Endothelial cell of hepatic sinusoid (primary cell): ENCODE data around the gene MARCHF7.
"Not testable (repeated sequence)": the region's sequence is repeated elsewhere in the genome, so short reads cannot be mapped to it uniquely, and the experiment has no call there.

ENCODE experiments used
- in situ Hi-C: cut with HindIII; loops from 2 replicates; pipeline ENCODE4 v1.10.0; 2017; ENCODE audit warnings: low sequenced_read_pairs

The MARCHF7 gene, protein sequence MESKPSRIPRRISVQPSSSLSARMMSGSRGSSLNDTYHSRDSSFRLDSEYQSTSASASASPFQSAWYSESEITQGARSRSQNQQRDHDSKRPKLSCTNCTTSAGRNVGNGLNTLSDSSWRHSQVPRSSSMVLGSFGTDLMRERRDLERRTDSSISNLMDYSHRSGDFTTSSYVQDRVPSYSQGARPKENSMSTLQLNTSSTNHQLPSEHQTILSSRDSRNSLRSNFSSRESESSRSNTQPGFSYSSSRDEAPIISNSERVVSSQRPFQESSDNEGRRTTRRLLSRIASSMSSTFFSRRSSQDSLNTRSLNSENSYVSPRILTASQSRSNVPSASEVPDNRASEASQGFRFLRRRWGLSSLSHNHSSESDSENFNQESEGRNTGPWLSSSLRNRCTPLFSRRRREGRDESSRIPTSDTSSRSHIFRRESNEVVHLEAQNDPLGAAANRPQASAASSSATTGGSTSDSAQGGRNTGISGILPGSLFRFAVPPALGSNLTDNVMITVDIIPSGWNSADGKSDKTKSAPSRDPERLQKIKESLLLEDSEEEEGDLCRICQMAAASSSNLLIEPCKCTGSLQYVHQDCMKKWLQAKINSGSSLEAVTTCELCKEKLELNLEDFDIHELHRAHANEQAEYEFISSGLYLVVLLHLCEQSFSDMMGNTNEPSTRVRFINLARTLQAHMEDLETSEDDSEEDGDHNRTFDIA

DNA sequence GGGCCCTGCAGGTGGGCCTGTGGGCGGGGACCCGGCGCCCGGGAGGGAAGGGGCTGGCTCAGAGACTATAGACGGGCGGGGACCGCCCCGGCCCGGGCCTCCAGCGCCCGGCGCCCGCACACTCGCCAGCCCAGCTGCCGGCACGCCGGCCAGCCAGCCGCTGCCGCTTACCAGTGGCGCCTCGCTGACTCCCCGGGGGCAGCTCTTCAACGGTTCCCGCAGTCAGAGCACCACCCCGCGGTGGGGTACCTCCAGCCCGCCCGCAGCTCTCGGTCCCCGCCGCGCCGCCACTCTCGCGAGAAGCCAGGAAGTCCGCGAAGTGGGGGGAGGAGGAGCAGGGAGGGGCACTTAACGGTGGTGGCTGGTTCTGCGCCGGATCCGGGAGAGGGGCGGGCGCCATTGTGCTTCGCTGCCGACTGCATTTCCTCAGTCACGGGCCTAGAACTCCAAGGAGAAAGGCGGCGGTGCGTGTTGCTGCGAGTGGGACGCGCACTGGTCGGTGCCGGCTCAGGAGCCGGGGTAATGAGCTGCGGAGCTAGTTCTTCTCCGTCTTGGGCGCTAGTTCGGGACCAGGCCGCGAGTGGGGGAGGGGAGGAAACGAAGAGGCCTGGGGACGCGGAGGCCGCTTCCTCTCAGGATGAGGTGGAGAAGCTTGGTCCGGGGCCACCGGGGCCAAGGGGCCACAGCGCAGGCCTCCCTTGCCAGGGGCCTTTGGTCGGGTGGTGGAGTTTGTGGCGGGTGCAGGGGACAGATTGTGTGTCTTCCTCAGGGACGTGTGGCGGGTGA is at the start of gene MARCHF7:
TSS of gene MARCHF7 (plus strand) at position 364 of the 786 bp plus-strand sequence. CDS start 16,517 bp downstream, outside the sequence.
- in situ Hi-C loops = loop anchor here (25.0 kb wide), 1 partner anchor 100 kb away; the partner anchor contains the start of gene BAZ2B

DNA sequence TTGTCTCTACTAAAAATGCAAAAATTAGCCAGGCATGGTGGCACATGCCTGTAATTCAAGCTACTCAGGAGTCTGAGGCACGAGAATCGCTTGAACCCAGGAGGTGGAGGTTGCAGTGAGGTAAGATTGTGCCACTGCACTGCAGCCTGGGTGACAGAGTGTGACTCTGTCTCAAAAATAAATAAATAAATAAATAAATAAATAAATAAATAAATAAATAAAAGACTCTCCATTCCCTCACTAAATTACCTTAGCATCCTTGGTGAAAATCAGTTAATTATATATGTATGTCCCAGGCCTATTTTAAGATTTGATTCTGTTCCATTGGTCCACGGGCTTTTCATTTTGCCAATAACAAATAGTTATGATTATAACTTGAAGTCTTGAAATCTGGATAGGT is 44.9 kb upstream of the MARCHF7 start:
- in situ Hi-C loops = not testable (repeated sequence)

DNA sequence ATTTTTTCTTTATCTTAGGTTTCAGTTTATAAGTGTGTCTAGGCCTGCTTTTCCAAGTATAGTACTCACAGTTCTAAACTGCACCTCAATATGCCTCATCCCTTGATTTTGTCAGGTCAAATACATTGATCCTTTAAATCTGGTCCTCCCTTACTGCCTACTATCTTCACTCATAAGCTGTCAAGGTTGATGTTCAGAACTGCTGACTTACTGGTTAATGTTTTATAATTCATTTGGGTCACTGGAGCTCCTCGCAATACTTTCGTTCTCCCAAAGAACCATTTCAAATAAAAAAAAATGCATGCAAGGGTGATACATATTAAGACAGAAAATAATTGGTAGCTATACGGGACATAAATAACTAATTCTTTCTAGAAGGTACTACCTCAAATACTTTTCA is 41.3 kb upstream of the MARCHF7 start:
- in situ Hi-C loops = no loop called here

DNA sequence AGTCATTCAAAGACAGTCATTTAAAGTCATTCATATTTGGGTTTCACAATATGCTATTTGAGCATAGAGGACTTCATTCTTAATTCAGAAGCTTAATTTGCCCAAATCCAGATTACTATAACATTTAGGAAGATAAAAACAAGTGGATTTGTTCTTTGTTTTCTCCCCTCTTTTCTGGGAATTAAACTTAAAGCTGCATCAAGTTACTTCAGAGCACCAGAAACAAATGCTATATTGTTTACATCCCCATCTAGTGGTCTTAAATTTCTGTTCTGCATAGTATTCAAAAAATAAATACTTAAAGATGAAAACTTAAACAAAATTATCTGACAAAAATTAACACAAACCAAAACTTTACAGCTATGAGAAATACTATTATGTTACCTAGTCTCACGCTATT is 34.7 kb upstream of the MARCHF7 start:
- in situ Hi-C loops = no loop called here

DNA sequence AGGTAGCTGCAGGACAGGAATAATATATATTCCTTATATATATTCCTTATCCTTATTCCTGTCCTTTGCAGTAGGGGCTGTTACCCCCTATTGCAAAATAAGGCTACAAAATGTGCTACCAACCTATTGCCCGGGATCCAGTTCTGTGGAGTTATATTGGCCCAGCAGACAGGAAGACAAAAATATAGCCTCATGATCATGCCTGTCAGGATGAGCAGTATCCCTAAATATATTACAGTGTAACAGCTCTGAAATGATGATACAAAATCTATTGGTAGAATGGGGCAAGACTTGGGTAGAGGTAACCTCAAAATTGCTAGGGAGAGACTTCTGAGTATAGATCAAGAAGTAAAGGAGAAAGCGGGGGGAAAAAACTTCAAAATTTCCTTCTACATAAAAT is 31.6 kb upstream of the MARCHF7 start:
- in situ Hi-C loops = no loop called here

DNA sequence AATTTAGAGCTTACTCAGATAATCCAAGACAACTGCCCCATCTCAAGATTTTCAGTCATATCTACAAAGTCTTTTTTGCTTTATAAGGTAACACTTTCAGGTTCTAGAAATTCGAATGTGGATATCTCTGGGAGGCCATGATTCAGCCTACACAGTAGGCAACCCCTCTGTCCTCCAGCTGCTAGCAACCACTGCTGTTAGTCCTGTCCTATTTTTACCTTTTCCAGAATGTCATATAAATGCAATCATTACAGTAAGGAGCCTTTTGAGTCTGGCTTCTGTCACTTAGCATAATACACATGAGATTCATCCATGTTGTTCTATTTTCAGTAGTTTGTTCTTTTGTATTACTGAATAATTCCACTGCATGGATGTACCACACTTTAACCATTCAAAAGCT is 28.5 kb upstream of the MARCHF7 start:
- in situ Hi-C loops = no loop called here

DNA sequence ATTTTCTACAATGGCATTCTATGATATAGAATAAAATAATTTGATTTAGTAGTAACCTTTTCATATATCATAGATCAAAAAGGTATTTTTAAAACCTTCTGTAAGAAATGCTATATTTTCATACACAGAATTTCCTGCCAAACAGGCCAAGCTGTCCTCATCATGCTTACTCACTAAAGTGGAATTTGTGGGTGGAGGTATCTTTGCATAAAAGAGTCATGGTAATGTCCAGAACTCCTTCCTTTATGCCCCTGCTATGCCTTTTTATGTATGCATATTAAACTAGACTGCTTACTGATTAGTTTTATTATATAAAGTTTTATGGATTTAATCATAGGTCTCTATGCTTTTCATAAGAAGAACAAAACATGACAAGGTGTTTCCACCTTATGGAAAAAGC is 27.5 kb upstream of the MARCHF7 start:
- in situ Hi-C loops = no loop called here

DNA sequence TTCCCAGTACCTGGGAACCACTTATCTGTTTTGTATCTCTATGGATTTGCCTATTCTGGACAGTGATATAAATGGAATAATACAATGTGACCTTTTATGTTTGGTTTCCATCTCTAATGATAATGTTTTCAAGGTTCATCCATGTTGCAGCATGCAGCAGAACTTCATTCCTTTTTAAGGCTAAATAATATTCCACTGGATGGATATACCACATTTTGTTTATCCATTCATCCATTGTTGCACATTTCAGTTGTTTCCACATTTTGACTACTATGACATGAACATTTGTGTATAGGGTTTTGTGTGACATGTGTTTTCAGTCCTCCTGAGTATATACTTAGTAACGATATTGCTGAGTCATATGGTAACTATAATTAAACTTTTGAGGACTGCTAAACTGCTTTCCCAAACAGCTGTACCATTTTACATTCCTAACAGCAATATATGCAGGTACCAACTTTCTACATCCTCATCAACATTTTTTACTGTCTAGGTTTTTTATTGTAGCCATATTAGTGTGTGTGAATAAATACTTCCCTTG is 17.7 kb upstream of the MARCHF7 start:
- in situ Hi-C loops = no loop called here

DNA sequence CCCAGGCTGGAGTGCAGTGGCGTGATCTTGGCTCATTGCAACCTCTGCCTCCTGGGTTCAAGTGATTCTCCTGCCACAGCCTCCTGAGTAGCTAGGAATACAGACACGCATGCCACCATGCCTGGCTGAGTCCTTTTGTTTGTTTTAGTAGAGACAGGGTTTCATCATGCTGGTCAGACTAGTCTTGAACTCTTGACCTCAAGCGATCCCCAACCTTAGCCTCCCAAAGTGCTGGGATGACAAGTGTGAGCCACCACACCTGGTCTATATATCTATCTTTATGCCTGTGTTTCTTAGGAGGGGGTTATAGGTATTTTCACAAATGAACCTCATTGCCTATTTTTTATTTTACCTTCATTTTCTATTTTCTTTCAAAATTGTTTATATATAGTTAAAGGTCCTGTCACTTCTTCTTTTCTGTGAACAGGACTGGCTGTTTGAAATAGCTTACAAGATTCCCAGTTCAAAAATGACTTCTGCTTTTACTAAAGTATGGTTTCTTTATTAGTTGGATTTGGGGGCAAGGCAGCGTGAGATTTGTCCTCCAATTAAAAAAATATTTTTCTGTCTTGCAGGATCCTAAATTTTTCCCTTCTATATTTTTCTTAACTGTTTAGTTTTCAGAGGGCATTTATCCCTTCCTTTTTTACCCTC is 16.4 kb upstream of the MARCHF7 start:
- in situ Hi-C loops = no loop called here

DNA sequence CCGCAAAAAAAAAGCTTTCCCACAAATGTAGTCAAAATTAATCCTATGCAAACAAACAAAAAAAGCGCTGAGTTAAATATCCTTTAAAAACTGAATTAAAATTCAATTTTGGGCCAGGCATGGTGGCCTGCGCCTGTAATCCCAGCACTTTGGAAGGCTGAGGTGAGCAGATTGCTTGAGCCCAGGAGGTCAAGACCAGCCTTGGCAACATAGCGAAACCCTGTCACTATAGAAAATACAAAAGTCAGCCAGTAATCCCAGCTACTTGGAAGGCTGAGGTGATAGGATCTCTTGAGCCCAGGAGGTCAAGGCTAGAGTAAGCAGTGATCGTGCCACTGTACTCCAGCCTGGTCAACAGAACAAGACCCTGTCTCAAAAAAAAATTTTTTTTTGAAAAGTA is 8.8 kb upstream of the MARCHF7 start:
- in situ Hi-C loops = loop anchor here (25.0 kb wide), 1 partner anchor 91 kb away; the partner anchor contains the start of gene BAZ2B

DNA sequence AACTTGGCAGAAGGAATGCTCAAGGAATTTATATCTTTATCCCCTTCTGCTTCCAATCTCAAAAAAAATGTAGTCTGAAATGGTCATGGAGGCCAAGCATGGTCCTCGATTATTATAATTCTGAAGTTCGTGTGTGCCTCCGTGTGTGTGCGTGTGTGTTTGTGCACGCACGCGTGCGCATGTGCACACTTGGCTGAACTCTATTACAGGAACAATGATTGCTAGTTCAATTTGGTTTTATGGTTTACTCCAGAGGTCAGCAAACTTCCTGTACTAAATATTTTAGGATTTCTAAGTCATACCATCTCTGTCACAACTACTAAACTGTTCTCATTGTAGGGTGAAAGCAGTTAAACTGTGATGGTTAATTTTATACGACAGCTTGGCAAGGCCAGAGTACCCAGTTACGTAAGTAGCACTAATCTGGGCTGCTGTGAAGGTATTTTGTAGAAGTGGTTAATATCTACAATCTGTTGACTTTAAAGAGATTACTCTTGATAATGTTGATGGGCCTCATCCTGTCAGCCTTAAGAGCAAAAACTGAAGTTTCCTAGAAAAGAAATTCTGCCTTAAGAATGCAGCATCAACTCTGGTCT is 5.8 kb upstream of the MARCHF7 start:
- in situ Hi-C loops = loop anchor here (25.0 kb wide), 1 partner anchor 94 kb away; the partner anchor contains the start of gene BAZ2B

DNA sequence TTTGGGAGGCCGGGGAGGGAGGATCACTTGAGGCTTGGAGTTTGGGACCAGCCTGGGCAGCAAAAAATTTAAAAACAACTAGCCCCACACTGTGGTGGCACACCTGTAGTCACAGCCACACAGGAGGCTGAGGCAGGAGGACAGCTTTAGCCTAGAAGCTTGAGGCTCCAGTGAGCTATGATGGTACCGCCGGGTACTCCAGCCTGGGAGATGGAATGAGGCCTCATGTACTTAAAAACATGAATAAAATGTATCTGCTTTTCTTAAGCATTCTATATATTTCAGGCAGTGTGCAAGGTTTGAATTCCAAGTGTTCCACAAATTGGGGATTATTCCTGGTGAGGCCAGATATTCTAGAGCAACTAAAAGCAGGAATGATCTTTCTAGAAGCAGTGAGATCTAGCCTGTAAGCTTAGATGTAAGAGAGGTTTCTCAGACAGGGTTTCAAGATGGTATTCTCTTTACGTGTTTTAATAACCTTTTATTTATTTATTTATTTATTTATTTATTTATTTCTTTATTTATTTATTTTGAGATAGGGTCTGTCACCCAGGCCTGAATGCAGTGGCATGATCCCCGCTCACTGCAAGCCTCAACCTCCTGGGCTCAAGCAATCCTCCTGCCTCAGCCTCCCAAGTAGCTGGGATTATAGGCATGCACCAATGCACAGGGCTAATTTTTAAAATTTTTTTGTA is 4.1 kb upstream of the MARCHF7 start:
- in situ Hi-C loops = loop anchor here (25.0 kb wide), 1 partner anchor 96 kb away; the partner anchor contains the start of gene BAZ2B

DNA sequence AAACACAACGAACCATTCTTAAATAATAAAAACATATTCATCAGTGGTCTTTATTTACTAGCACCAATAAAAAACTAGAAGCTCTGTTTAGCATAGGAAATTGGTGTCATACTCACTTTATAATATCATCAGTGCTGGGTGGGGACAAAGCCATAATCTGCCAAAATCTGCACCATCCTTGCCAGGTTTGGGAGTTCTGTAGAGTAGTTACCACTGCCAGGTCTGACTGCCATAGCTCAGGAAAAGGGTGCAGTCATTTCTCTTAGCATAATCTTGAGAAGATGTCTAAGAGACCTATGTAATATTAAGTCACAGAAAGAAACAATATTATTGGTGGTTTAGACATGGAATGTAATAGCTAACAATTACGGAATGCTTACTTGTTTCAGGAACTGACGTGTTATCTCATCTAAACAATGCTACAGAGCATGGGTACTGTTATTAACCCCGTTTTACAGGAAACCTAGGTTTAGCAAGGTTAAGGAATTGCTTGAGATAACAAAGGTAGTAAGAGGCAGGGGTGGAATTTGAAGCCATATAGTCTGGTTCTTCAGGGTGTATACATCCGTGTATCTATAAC is 1.6 kb upstream of the MARCHF7 start:
- in situ Hi-C loops = loop anchor here (25.0 kb wide), 1 partner anchor 98 kb away; the partner anchor contains the start of gene BAZ2B

DNA sequence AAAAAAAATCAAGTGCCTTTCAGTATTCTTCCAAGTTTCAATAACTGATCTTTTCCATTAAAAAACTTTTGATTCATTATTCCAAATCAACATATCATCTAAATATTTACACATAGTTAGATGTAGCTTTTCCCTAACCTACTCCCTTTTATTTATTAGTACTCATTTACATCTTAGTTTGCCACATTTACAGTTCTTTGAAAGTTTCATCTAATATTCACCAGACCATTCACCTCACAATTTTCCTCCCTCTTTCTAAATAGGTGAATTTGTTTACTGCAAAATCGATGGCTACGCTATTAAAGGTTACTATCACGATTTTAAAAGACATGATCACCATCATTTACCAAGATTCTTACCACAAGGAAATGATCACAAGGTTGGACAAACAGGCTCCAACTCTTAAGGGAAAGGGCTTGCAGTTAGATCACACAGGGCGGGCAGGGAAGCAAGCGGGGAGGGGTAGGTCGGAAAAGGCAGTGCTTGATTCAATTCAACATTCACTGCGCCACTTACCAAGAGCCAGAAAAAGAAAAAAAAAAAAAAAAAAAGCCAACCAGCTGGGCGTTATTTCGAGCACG is 654 bp upstream of the MARCHF7 start:
- in situ Hi-C loops = loop anchor here (25.0 kb wide), 1 partner anchor 99 kb away; the partner anchor contains the start of gene BAZ2B

DNA sequence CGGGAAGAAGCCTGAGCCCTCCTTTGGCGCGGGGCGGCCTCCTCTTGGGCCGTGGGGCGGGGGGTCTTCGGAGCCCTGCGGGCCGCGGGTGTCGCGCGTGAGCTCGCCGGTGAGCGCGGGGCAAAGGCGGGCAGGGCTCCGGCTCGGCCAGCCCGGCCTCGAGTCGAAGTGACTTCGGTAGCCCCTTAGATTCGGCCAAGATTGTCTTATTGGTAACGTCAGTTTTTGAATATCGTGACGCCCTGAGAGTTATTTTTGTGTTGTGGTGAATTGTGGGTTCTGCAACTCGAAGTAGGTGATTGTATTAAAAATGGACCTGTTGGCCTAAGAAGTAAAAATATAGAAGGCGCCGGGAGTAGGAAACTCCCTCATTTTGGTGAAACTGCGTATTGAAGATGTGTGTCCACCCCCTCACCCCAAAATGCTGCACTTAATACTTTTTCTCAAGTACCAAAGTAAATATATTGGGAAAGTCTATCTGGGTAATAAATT is 669 bp downstream of the MARCHF7 start:
- in situ Hi-C loops = loop anchor here (25.0 kb wide), 1 partner anchor 101 kb away; the partner anchor contains the start of gene BAZ2B

DNA sequence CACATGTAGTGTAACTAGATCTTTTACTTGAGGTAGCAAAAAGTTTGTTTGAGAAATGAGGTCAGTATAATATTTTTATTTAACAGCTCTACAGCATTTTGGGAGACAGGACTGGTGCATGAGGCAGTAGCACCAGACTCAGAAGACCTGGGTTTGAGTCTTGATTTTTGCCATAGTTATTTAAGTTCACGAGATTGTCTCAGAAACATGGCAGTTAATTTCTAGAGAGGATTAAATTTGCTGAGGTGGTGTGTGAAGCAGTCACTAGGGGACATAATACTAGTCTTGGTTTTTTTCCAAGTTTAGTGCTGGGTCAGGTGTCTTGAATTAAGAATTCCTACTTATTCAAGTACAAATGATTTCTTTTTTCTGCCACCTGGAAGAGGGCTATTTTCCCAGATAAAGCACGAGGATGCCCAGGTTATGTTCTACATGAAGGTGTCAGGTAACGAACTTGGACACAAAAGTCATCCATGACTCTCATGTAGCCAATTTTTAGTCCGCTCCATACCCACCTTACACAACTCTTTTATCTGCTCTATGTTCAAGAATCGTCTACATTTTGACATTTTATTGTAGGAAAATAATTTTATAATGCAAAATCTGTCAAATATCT is 1.4 kb downstream of the MARCHF7 start:
- in situ Hi-C loops = loop anchor here (25.0 kb wide), 1 partner anchor 101 kb away; the partner anchor contains the start of gene BAZ2B

DNA sequence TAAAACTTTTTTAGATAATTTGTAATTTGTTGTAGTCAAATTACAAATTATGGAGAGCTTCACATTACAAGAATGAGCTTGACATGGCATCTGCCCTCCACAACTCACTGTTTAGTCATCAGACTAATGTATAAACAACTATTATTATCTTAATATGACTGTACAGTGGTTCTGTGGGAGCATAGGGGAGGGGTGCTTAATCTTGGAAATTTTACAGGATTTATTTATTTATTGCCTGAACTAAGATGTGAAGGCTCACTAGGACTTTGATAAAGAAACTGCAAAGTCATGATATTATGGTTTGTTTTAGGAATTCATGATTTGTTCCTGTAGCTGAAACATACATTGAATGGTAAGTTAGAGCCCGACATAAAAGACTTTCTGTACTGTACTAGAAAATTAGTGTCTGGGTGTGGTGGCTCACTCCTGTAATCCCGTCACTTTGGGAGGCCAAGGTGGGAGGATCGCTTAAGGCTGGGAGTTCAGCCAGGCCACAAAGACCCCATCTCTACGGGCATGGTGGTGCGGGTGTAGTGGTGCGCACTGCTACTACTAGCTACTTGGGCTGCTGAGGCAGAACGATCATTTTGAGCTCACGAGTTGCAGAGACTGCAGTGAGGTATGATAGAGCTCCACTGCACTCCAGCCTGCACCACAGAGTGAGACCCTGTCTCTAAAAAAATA is 2.1 kb downstream of the MARCHF7 start:
- in situ Hi-C loops = loop anchor here (25.0 kb wide), 1 partner anchor 102 kb away; the partner anchor contains the start of gene BAZ2B
